Limb (tissue), 2 donors: ENCODE data around the gene UBQLN4.
A peak's percentile ranks its signal among the peaks of the same experiment; 100 is the strongest.
"Not testable (repeated sequence)": the region's sequence is repeated elsewhere in the genome, so short reads cannot be mapped to it uniquely, and the experiment has no call there.

Source experiments
- DNase-seq, 2 donors: peaks; one replicate each; pipeline ENCODE4 v3.0.0-alpha.2; 2016; ENCODE audit errors: extremely low spot score in 2 of 2

Gene UBQLN4

DNA sequence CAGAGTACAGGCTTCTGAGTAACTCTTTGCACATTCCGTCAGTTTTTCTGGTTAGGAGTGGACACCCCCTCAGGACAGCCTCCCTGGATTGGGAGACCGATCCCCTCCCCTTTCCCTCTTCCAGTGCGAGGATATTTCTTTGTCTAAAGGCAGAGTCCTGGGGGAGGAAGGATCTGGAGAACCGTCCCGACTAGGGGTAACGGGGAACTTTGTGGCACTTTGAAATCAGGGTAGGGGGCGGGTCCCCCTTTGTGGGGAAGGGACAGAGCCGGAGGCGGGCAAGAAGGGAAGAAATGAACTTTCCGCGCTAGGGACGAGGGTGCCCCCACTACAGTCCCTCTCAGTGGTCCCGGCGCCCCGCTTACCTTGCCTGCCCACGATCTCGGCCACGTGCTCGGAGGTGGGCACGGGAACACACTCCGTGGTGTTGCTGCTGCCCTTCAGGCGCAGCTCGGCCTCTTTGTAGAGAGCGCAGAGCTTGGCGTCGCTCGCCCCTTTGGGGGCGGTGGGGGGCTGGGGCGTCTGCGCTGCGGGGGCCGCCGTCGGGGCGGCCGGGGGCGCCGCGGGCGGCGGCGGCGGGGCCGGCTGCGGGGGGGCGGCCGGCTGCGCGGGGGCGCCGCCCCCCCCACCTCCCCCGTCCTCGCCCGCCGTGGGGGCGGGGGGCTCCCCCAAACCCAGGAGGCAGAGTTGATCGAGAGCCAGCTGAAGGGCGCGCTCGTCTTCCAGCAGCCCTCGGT is 27.8 kb upstream of the UBQLN4 start:
- DNase-seq = peak in 1 of 2 donors; percentile 72

- peak in 1 of 2 donors; percentile 74 for DNase-seq
Observed at GRCh38 chr1:156080863-156081179, 27.2 kb upstream of the UBQLN4 start.

- DNase-seq = peak in 1 of 2 donors; percentile 73
Observed at GRCh38 chr1:156080241-156080862, 26.8 kb upstream of the UBQLN4 start.

GRCh38 chr1:156079762-156080161 is 26.2 kb upstream of the UBQLN4 start:
- no peak for DNase-seq

- DNase-seq = no peak
Observed at GRCh38 chr1:156078728-156079127, 25.1 kb upstream of the UBQLN4 start.

- no peak for DNase-seq
Observed at GRCh38 chr1:156077430-156077760, 23.8 kb upstream of the UBQLN4 start.

DNA sequence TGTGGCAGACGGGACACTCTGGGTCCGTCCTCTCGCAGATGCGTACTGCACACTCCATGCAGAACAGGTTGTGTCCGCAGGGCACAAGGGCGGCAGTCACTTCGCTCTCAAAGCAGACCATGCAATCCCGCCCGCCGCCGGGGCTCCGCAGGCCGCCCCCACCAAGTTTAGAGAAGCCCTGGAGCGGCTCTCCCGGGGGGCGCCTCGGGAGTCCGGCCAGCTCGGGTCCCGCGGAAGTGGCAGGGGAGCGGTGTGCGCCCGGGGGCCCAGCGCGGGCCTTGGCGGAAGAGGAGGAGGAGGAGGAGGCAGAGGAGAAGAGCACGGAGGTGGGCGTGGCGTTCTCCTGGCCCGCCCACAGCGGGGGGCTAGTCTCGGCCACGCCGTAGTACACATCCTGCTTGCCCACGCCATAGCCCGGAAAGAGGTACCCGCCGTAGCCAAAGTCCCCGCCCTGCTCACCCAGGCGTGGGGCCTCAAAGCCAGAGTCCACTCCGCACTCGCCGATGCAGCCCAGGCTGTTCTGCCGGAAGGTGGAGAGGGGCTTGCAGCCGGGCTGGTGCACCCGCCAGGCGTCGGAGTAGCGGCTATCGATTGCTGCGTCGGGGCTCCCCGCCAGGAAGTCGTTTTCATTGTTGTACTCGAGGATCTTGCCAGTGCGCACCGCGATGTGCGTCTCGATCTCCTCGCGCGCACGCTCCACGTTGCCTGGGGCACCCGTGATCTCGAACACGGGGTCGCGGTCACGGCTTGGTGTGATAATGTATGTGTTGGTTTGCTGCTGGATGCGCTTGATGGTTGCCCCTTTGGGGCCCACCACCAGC is 23.2 kb upstream of the UBQLN4 start:
- peak in 1 of 2 donors; percentile 67 for DNase-seq

DNA sequence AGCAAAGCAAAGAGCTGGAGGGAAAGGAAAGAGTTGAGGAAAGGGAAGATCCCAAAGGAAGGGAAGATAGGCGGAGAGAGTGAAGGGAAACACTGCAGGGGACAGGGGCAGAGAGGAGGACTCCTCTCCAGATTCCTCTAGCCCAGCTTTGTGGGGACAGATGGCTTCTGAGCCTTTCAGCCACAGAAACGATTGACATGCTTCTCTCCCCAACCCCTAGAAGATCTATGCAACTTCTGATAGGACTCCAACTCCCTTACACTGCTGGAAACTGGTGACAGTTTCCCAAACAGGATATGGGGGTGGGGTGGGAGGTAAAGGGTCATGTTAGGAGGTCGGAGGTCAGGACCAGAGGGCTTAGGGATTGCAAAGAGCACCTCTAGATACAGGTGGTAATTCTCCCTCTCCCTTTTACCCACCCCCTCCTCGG is 22.2 kb upstream of the UBQLN4 start:
- DNase-seq = no peak

DNA sequence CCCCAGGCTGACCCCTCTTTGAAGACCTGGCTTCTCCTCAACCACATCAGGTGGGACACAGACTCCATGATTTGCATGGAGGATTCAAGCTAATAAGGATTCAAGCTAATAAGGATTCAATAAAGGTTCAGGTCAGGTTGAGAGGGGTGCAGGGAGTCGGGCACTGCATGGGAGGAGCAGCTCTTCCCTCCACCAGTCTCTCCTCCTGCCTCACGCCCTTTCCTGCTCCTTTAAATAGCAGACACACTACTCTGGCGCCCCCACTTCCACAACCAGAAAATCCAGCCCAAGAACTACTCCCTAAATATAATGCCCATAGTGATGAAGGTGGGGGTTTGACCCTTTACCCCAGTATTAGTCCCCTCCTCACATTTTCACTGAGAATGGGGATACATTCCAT is 21.6 kb upstream of the UBQLN4 start:
- DNase-seq = no peak

GRCh38 chr1:156074661-156075060 is 21.1 kb upstream of the UBQLN4 start:
- no peak for DNase-seq

DNA sequence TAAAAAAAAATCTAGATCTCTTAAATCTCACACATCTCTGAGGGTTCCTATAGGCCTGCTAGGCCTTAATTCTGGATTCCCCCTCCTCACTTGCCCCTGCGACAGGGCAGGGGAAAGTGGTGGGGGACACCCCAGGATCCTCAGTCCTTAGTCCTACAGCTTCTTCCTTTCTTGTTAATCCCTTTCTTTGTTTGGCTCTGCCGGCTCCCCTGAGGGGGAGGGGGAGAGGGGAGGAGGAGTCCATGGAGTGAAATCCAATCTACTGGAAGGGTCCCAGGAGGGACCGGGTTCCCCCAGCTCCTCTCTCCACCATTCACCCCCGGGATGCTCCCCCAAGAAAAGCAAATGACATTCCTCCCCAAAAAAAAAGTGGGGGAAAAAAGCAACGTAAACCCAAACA is 20.1 kb upstream of the UBQLN4 start:
- DNase-seq = no peak

DNA sequence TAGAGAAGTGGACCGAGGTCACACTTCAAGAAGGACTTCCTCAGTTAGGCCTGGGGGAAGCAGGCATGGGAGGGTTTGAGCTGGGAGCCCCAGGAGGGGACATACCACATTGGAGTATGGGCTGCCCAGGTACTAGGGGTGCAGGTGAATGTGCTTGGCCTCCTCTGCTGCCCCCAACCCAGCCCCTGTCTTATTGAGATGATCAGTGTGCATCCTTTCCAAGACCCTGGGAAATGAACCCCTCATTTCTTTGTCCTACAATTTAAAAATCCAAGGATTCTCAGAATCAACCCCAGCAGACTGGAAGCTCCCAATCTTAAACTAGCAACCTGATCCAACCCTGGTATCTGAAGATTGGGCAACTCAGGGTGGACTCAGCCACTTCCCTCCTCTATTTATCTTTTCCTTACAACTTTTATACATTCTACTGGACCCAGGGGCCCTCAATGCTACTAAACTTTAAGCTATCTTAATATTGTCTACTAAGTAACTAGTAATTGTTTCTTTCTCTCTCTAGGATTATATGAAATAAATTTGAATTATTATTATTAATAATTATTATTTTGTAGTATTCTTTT is 19.6 kb upstream of the UBQLN4 start:
- no peak for DNase-seq

DNA sequence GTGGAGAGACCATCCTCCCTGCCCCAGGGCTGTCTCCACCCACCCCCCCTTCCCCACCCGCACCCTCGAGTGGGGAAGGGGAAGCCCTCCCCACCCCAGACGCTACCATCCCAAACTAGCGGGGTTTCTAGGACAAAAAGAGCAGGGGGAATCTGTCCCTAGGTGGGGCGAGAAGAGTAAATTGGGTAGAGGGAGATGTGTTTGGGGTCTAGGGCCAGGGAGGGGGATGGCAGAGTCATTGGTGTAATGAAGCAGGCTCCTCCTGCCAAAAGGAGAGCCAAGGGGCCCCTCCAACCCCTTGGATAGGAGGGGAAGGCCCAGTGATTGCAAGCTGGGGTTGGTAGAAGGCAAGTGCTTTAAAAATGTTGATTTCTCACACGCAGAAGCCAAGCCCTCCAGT is 18.7 kb upstream of the UBQLN4 start:
- DNase-seq = no peak

GRCh38 chr1:156071332-156071816 is 17.8 kb upstream of the UBQLN4 start:
- not testable (repeated sequence) for DNase-seq

DNA sequence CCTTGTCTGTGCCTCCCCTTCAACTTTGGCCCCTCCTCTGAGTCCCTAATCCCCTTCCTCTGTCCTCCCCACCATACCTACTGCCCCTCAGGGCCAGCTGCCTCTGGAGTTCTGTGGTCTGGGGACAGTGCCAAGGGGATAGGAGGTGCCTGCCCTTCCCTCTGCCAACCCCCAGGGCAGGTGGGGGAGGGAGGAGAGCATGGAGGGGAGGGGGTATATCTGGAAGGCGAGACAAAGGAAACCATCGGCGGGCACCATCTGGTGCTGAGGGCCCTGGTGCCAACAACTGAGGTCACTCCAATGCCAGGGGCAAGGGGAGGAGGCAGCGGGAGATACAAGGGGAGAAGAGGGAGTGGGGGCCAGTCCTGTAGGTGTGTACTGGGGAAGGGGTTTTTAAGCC is 16.9 kb upstream of the UBQLN4 start:
- no peak for DNase-seq

DNA sequence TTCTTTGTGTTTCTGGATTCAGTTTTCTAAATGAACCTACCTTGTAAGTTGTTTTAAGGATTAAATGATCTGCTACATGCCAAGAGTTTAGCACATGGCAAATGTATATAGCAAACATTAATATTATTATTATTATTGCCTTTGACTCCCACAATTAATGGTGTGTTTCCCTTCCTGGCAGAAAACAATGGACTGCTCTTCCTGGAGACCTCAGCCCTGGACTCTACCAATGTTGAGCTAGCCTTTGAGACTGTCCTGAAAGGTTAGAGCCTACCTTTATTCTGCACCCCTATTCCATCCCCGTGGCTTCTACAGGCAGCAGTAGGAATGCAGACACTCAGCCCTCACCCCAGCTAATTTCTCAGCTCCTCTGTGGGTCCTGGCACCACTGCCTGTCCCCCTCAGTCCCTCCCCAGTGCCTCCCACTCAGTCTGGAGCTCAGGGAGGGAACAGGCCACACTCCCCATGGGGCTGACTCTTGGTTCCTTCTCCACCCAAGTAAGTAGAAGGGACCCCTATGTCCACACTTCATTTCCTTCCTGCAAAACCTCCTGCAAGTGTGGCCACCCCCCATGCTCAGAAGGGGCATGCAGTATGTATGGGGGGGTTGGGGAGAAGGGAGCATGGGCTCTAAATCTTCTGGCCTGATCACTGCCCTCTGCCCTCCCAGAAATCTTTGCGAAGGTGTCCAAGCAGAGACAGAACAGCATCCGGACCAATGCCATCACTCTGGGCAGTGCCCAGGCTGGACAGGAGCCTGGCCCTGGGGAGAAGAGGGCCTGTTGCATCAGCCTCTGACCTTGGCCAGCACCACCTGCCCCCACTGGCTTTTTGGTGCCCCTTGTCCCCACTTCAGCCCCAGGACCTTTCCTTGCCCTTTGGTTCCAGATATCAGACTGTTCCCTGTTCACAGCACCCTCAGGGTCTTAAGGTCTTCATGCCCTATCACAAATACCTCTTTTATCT is 16.2 kb upstream of the UBQLN4 start:
- no peak for DNase-seq

GRCh38 chr1:156067262-156067661 is 13.7 kb upstream of the UBQLN4 start:
- DNase-seq = no peak

DNA sequence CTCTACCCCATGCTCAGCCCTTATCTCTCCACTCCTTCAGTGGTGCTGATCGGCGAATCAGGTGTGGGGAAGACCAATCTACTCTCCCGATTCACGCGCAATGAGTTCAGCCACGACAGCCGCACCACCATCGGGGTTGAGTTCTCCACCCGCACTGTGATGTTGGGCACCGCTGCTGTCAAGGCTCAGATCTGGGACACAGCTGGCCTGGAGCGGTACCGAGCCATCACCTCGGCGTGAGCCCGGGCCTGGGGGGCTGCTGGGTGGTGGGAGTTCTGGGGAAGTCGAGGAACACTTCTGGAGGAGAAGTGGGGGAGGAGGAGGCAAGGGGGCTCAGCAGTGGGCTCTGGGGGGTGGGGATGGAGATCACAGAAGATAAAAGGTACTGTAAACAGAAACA is 12.3 kb upstream of the UBQLN4 start:
- no peak for DNase-seq

DNA sequence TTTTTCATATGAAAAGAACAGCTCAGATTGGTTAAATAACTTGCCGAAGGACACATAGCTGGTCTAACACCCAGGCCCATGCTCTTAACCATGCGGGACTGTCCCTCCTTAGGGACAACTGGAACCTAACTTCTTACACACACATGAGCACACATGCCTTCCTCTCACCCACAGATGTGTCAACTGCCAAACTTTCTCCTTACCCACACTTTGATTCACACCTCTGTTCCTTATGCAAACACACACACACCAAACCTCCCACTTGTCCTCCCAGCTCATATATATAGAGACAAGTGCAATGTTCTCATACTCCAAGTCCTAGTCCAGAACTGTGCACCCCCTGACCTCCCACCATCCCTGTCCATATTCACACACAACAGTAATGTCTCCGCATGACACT is 11.6 kb upstream of the UBQLN4 start:
- DNase-seq = no peak

DNA sequence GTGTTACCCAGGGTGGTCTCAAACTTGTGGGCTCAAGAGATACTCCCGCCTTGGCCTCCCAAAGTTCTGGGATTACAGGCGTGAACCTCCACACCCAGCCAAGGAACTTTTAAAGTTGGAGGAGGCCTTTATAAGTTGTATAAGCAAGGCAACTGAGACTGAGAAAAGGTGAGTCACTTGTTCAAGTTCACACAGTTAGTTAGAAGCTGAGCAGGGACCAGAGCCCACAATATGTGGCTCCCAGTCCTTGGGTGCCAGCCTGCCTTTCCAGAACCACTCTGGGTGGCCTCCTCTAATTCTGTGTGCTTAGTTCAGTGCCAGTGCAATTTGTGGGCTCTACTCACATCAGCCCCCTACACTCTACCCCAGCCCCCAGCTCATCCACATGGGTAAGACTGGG is 11.0 kb upstream of the UBQLN4 start:
- DNase-seq = no peak

- no peak for DNase-seq
Observed at GRCh38 chr1:156063997-156064285, 10.3 kb upstream of the UBQLN4 start.
